WTC11 (cell line): ENCODE measurements around the gene PSORS1C1. TPM values are rescaled to one million over a fixed set of nuclear protein-coding genes. Genes with fewer than 3 reads are reported as not detected.
A peak's percentile ranks its signal among the peaks of the same experiment; 100 is the strongest.

Source experiments
- CBFB ChIP-seq: sonication (generic); formaldehyde crosslinking; IDR thresholded peaks from 2 replicates; pipeline ENCODE4 v1.8.1; 2022; ENCODE audit warnings: mild to moderate bottlenecking, low read depth, missing genetic modification reagents
- FOXP1 ChIP-seq: sonication (generic); formaldehyde crosslinking; IDR thresholded peaks from 2 replicates; pipeline ENCODE4 v1.8.0; 2022; ENCODE audit warnings: missing genetic modification reagents, mild to moderate bottlenecking, moderate library complexity, borderline replicate concordance
- GABPB1 ChIP-seq: sonication (generic); formaldehyde crosslinking; IDR thresholded peaks from 2 replicates; pipeline ENCODE4 v1.8.1; 2023; ENCODE audit warnings: mild to moderate bottlenecking, missing genetic modification reagents
- GTF2I ChIP-seq: fragments of 250-450 bp; sonication (Bioruptor Pico); conservative IDR thresholded peaks from 2 replicates; pipeline ENCODE4 v1.4.0; 2021; ENCODE audit warnings: mild to moderate bottlenecking
- MXD4 ChIP-seq: fragments of 250-450 bp; sonication (Bioruptor Pico); IDR thresholded peaks from 2 replicates; pipeline ENCODE4 v1.8.0; 2021; ENCODE audit warnings: mild to moderate bottlenecking, moderate library complexity, borderline replicate concordance
- MYBL2 ChIP-seq: sonication (generic); formaldehyde crosslinking; IDR thresholded peaks from 2 replicates; pipeline ENCODE4 v1.8.1; 2023; ENCODE audit warnings: mild to moderate bottlenecking, moderate library complexity, missing genetic modification reagents
- NFE2L1 ChIP-seq: sonication (generic); formaldehyde crosslinking; IDR thresholded peaks from 2 replicates; pipeline ENCODE4 v1.8.1; 2023; ENCODE audit warnings: missing genetic modification reagents
- NR3C1 ChIP-seq: sonication (generic); formaldehyde crosslinking; conservative IDR thresholded peaks from 2 replicates; pipeline ENCODE4 v1.8.1; 2023; ENCODE audit warnings: low read depth, mild to moderate bottlenecking, missing genetic modification reagents
- PRRX2 ChIP-seq: fragments of 250-450 bp; sonication (Bioruptor Pico); IDR thresholded peaks from 2 replicates; pipeline ENCODE4 v1.8.0; 2021; ENCODE audit warnings: mild to moderate bottlenecking
- RELA ChIP-seq: sonication (generic); formaldehyde crosslinking; IDR thresholded peaks from 2 replicates; pipeline ENCODE4 v1.8.1; 2022; ENCODE audit warnings: missing genetic modification reagents, mild to moderate bottlenecking, borderline replicate concordance
- SMAD3 ChIP-seq: sonication (generic); formaldehyde crosslinking; IDR thresholded peaks from 2 replicates; pipeline ENCODE4 v1.8.0; 2022; ENCODE audit warnings: missing genetic modification reagents, mild to moderate bottlenecking, borderline replicate concordance
- SMAD4 ChIP-seq: sonication (generic); formaldehyde crosslinking; IDR thresholded peaks from 2 replicates; pipeline ENCODE4 v1.8.0; 2022; ENCODE audit warnings: mild to moderate bottlenecking, missing genetic modification reagents
- TCF7 ChIP-seq: sonication (generic); formaldehyde crosslinking; IDR thresholded peaks from 2 replicates; pipeline ENCODE4 v1.8.0; 2022; ENCODE audit warnings: mild to moderate bottlenecking, low read depth, missing genetic modification reagents, moderate library complexity
- TP53 ChIP-seq: sonication (generic); formaldehyde crosslinking; IDR thresholded peaks from 2 replicates; pipeline ENCODE4 v1.8.1; 2023; ENCODE audit warnings: mild to moderate bottlenecking, missing genetic modification reagents
- ZNF138 ChIP-seq: sonication (generic); formaldehyde crosslinking; conservative IDR thresholded peaks from 2 replicates; pipeline ENCODE4 v1.8.1; 2022; ENCODE audit warnings: mild to moderate bottlenecking, moderate library complexity, missing genetic modification reagents
- total RNA-seq: library from RNA; stranded (reverse); gene quantifications from 3 replicates; pipeline ENCODE4 v1.2.3, GENCODE V29; 2021
- TF ChIP-seq, protein P1 (sequence below): fragments of 250-450 bp; sonication (Bioruptor Pico); IDR thresholded peaks from 2 replicates; pipeline ENCODE4 v1.9.0; 2021; ENCODE audit warnings: moderate library complexity, mild to moderate bottlenecking, inconsistent platforms, borderline replicate concordance
- TF ChIP-seq, protein P2 (sequence below): fragments of 250-450 bp; sonication (Bioruptor Pico); conservative IDR thresholded peaks from 2 replicates; pipeline ENCODE4 v1.9.0; 2021; ENCODE audit warnings: mild to moderate bottlenecking
- TF ChIP-seq, protein P3 (sequence below): sonication (generic); formaldehyde crosslinking; IDR thresholded peaks from 2 replicates; pipeline ENCODE4 v1.8.1; 2023; ENCODE audit warnings: mild to moderate bottlenecking, missing genetic modification reagents
- TF ChIP-seq, protein P4 (sequence below): sonication (generic); formaldehyde crosslinking; IDR thresholded peaks from 2 replicates; pipeline ENCODE4 v1.8.1; 2022; ENCODE audit warnings: mild to moderate bottlenecking, moderate library complexity, missing genetic modification reagents
- TF ChIP-seq, protein P5 (sequence below): sonication (generic); formaldehyde crosslinking; IDR thresholded peaks from 2 replicates; pipeline ENCODE4 v1.8.0; 2022; ENCODE audit warnings: mild to moderate bottlenecking, missing genetic modification reagents
- TF ChIP-seq, protein P6 (sequence below): sonication (generic); formaldehyde crosslinking; IDR thresholded peaks from 2 replicates; pipeline ENCODE4 v1.8.1; 2023; ENCODE audit warnings: mild to moderate bottlenecking, missing genetic modification reagents
- TF ChIP-seq, protein P7 (sequence below): sonication (generic); formaldehyde crosslinking; IDR thresholded peaks from 2 replicates; pipeline ENCODE4 v1.8.1; 2022; ENCODE audit warnings: low read depth, missing genetic modification reagents, borderline replicate concordance
- TF ChIP-seq, protein P8 (sequence below): fragments of 250-450 bp; sonication (Bioruptor Pico); IDR thresholded peaks from 2 replicates; pipeline ENCODE4 v1.9.0; 2021; ENCODE audit warnings: mild to moderate bottlenecking
- TF ChIP-seq, protein P9 (sequence below): sonication (generic); formaldehyde crosslinking; IDR thresholded peaks from 2 replicates; pipeline ENCODE4 v1.8.1; 2023; ENCODE audit warnings: mild to moderate bottlenecking, moderate library complexity, missing genetic modification reagents
- TF ChIP-seq, protein P10 (sequence below): sonication (generic); formaldehyde crosslinking; IDR thresholded peaks from 2 replicates; pipeline ENCODE4 v1.8.0; 2023; ENCODE audit warnings: missing genetic modification reagents

The PSORS1C1 gene
- total RNA-seq, 1 experiment from 2014 or later, result 0.66 TPM

DNA sequence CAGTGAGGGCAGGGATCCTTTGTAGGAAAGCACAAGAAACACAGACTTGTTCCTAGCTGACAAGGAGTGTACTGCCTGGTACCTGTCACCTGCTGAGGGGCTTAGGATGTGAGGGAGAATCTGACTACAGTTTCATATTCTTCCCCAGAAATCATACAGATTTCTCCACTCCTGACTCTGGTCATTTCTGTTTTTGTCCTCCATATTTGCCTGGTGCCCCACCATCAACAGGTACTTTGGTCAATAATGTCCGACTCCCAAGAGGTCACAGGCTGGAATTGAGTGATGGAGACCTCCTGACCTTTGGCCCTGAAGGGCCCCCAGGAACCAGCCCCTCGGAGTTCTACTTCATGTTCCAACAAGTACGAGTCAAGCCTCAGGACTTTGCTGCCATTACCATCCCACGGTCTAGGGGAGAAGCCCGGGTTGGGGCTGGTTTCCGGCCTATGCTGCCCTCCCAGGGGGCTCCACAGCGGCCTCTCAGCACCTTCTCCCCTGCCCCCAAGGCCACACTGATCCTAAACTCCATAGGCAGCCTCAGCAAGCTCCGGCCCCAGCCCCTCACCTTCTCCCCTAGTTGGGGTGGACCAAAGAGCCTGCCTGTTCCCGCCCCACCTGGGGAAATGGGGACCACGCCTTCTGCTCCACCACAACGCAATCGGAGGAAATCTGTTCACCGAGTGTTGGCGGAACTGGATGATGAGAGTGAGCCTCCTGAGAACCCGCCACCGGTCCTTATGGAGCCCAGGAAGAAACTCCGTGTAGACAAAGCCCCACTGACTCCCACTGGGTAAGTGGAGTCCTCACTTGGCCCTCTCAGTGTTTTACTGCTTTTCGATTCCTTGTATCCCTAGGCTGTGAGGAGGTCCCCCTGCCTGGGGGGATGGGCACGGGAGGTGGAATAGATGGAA is 46.9 kb downstream of the PSORS1C1 start (continued):
- TF ChIP-seq, protein P1, sequence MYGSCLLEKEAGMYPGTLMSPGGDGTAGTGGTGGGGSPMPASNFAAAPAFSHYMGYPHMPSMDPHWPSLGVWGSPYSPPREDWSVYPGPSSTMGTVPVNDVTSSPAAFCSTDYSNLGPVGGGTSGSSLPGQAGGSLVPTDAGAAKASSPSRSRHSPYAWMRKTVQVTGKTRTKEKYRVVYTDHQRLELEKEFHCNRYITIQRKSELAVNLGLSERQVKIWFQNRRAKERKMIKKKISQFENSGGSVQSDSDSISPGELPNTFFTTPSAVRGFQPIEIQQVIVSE (CRISPR knock-in tag), result no peak
- TF ChIP-seq, protein P2, sequence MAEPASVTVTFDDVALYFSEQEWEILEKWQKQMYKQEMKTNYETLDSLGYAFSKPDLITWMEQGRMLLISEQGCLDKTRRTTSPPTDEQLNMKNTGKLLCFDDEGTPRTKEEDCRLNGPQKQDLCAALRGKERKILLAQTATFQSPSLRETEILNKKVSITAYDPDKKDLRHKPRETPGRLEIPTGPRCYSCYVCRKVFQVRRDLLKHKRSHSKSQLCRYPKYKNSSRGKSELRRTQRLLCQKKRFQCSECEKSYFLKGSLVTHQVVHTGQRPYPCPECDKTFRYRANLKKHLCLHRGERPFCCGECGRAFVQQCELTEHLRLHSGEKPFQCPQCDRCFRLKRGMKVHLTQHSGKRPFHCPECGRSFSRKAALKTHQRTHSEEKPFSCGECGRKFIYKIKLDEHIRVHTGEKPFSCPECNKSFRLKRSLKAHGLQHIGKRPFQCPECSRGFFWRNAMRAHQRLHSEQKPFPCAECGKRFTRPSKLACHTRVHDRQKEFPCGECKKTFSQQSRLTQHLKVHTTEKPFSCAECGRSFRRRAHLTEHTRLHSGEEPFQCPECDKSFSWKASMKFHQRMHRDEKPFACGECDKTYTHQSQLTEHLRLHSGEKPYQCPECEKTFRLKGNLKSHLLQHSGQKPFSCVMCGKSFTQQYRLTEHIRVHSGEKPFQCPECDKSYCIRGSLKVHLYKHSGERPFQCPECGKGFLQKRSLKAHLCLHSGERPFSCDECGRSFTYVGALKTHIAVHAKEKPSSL (CRISPR knock-in tag), result peak; percentile 87
- TF ChIP-seq TCF7 (CRISPR knock-in tag) (no peak), MYBL2 (CRISPR knock-in tag) (no peak), TP53 (CRISPR knock-in tag) (no peak), GTF2I (CRISPR knock-in tag) (no peak), PRRX2 (CRISPR knock-in tag) (no peak), ZNF138 (CRISPR knock-in tag) (no peak), SMAD4 (no peak), GABPB1 (no peak), RELA (CRISPR knock-in tag) (no peak), NFE2L1 (CRISPR knock-in tag) (no peak), FOXP1 (CRISPR knock-in tag) (no peak), MXD4 (CRISPR knock-in tag) (no peak), CBFB (CRISPR knock-in tag) (no peak), SMAD3 (CRISPR knock-in tag) (no peak), NR3C1 (no peak)
- TF ChIP-seq, protein P3, sequence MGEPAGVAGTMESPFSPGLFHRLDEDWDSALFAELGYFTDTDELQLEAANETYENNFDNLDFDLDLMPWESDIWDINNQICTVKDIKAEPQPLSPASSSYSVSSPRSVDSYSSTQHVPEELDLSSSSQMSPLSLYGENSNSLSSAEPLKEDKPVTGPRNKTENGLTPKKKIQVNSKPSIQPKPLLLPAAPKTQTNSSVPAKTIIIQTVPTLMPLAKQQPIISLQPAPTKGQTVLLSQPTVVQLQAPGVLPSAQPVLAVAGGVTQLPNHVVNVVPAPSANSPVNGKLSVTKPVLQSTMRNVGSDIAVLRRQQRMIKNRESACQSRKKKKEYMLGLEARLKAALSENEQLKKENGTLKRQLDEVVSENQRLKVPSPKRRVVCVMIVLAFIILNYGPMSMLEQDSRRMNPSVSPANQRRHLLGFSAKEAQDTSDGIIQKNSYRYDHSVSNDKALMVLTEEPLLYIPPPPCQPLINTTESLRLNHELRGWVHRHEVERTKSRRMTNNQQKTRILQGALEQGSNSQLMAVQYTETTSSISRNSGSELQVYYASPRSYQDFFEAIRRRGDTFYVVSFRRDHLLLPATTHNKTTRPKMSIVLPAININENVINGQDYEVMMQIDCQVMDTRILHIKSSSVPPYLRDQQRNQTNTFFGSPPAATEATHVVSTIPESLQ (CRISPR knock-in tag), result no peak
- TF ChIP-seq, protein P4, sequence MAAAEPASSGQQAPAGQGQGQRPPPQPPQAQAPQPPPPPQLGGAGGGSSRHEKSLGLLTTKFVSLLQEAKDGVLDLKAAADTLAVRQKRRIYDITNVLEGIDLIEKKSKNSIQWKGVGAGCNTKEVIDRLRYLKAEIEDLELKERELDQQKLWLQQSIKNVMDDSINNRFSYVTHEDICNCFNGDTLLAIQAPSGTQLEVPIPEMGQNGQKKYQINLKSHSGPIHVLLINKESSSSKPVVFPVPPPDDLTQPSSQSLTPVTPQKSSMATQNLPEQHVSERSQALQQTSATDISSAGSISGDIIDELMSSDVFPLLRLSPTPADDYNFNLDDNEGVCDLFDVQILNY (CRISPR knock-in tag), result no peak
- TF ChIP-seq, protein P5, sequence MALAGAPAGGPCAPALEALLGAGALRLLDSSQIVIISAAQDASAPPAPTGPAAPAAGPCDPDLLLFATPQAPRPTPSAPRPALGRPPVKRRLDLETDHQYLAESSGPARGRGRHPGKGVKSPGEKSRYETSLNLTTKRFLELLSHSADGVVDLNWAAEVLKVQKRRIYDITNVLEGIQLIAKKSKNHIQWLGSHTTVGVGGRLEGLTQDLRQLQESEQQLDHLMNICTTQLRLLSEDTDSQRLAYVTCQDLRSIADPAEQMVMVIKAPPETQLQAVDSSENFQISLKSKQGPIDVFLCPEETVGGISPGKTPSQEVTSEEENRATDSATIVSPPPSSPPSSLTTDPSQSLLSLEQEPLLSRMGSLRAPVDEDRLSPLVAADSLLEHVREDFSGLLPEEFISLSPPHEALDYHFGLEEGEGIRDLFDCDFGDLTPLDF (CRISPR knock-in tag), result no peak
- TF ChIP-seq, protein P6, sequence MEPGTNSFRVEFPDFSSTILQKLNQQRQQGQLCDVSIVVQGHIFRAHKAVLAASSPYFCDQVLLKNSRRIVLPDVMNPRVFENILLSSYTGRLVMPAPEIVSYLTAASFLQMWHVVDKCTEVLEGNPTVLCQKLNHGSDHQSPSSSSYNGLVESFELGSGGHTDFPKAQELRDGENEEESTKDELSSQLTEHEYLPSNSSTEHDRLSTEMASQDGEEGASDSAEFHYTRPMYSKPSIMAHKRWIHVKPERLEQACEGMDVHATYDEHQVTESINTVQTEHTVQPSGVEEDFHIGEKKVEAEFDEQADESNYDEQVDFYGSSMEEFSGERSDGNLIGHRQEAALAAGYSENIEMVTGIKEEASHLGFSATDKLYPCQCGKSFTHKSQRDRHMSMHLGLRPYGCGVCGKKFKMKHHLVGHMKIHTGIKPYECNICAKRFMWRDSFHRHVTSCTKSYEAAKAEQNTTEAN (CRISPR knock-in tag), result no peak
- TF ChIP-seq, protein P7, sequence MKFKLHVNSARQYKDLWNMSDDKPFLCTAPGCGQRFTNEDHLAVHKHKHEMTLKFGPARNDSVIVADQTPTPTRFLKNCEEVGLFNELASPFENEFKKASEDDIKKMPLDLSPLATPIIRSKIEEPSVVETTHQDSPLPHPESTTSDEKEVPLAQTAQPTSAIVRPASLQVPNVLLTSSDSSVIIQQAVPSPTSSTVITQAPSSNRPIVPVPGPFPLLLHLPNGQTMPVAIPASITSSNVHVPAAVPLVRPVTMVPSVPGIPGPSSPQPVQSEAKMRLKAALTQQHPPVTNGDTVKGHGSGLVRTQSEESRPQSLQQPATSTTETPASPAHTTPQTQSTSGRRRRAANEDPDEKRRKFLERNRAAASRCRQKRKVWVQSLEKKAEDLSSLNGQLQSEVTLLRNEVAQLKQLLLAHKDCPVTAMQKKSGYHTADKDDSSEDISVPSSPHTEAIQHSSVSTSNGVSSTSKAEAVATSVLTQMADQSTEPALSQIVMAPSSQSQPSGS (CRISPR knock-in tag), result no peak
- TF ChIP-seq, protein P8, sequence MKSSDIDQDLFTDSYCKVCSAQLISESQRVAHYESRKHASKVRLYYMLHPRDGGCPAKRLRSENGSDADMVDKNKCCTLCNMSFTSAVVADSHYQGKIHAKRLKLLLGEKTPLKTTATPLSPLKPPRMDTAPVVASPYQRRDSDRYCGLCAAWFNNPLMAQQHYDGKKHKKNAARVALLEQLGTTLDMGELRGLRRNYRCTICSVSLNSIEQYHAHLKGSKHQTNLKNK (CRISPR knock-in tag), result peak; percentile 34
- TF ChIP-seq, protein P9, sequence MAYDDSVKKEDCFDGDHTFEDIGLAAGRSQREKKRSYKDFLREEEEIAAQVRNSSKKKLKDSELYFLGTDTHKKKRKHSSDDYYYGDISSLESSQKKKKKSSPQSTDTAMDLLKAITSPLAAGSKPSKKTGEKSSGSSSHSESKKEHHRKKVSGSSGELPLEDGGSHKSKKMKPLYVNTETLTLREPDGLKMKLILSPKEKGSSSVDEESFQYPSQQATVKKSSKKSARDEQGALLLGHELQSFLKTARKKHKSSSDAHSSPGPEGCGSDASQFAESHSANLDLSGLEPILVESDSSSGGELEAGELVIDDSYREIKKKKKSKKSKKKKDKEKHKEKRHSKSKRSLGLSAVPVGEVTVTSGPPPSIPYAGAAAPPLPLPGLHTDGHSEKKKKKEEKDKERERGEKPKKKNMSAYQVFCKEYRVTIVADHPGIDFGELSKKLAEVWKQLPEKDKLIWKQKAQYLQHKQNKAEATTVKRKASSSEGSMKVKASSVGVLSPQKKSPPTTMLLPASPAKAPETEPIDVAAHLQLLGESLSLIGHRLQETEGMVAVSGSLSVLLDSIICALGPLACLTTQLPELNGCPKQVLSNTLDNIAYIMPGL (CRISPR knock-in tag), result no peak
- TF ChIP-seq, protein P10, sequence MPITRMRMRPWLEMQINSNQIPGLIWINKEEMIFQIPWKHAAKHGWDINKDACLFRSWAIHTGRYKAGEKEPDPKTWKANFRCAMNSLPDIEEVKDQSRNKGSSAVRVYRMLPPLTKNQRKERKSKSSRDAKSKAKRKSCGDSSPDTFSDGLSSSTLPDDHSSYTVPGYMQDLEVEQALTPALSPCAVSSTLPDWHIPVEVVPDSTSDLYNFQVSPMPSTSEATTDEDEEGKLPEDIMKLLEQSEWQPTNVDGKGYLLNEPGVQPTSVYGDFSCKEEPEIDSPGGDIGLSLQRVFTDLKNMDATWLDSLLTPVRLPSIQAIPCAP (CRISPR knock-in tag), result no peak
